NCI-H1694 (cell line): ENCODE data around the gene TSGA10.
"Not testable (repeated sequence)": the region's sequence is repeated elsewhere in the genome, so short reads cannot be mapped to it uniquely, and the experiment has no call there.

Source experiments
- DNase-seq: peaks from one replicate; lab custom pipeline; 2025; lab: John Stamatoyannopoulos, UW

Gene TSGA10

DNA sequence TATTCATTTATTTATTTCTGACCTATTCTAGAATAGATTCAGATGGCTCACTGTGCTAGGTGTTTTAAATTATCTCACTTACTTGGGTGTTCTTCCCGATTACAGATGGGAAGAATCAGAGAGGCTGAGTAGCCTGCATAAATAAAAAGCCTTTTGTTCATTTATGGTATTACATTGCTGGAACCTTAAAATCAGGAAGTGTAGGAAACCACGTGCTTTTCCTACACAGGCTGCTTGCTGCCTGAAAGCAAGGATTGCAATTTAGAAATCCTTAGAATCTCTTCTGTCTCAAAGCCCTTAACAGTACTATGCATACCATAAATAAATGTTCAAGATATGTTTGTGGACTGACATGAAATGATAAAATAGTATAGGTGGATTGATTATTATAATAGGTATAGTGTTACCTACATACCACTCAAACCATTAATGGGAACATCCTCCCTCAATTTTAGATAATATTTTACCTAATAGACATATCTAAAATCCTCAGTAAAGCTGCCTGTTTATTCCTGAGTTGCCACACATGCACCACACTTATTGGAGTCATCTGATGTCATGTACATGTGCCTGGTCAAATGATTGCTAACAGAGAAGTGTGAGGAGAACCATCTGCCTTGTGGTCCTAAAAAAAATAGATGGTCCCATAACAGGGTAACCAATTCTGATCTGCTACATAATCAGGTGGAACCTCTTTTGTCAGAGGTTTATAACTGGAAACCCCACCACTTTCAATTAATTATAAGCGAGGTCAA, 86.7 kb downstream of the TSGA10 start:
- no peak for DNase-seq

DNA sequence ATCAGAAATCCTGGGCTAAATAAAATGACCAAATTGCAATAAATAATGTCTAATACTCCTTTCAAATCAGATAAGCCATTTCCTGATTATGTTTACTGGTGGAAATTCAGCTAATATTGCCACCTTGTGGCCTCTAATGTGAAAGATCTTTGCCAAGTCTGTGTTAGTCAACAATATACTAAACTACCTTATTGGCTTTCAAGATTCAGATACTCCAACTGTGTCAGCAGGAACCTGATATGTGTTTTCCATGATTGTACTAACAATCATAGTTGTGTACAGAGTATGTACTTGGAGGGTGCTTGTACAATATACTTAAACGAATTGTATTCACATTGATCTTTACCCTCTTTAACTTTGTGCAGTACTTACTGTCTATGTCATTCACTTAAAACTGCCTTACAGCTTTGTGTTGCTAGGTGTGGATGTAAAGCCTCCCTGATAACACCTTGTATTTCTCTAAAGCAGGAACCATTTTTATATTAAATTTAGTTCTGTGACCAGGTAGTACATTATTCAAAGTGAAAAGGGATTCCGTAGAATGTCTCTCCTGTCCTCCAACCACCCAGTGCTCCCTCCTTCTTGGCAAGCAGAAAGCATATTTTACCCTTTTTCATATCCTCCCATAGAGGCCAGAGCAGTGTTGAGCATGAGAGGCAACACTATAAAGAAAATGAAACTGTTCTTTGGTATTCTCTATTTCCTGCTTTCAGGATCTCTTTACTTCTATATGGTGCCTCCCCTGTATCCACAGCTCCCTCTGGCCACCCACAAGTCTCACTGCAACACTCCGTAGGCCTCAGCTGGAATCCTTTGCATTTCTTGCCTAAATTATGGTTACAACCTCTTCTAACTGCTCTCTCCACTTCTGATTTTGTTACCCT, 88.4 kb downstream of the TSGA10 start:
- DNase-seq: peak; percentile 60

DNA sequence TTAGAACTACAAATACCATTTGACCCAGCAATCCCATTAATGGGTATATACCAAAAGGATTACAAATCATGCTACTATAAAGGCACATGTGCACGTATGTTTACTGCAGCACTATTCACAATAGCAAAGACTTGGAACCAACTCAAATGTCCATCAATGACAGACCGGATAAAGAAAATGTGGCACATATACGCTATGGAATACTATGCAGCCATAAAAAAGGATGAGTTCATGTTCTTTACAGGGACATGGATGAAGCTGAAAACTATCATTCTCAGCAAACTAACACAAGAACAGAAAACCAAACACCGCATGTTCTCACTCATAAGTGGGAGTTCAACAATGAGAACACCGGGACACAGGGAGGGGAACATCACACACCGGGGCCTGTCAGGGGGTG, 105.6 kb downstream of the TSGA10 start:
- not testable (repeated sequence) for DNase-seq

DNA sequence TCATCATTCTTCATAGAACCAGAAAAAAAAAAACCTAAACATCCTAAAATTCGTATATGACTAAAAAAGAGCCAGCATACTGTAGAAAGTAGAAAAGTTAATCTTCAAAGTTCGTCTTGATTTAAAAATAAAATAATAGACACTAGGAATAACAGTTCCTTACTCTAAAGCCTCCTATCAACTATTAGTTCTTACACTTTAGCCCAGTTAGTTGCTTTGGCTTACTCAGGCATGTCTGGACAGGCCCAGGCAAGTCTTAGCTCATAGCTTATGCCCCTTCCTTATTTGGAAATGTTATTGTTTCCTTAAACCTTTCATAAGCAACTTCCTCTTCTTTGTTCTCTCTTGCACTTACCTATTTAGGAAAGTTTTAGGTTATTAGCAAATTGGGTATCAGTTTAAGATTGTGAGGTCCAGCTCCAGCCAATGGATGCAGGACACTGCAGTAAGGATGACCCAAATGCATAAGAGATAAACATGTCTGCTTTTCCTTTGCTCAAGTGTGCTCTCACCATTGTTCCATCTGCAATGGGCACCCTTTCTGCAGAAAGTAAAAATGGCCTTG, 113.9 kb downstream of the TSGA10 start:
- DNase-seq: not testable (repeated sequence)

DNA sequence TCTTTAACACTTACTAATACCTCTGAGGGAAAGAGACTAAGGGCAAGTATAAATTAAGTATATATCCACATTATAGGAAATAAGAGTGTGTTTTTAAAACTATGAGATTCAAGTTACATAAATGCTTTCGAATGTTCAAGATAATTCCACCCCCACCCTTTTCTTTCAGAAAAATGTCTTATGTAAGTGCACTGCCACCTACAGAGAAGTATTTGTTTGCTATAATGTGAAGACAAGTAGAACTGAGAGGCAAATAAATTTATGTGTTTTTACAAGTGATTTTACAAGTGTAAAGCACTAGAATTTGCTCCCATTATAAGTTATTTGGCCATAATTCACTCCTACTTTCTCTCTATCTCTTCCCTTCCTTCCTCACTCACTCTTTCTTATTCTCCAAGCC, 118.8 kb downstream of the TSGA10 start:
- DNase-seq: no peak

- no peak for DNase-seq
These were observed 122.0 kb downstream of the TSGA10 start for GRCh38 chr2:99032786-99033185.

GRCh38 chr2:99032001-99032400, 122.7 kb downstream of the TSGA10 start:
- DNase-seq: no peak

DNA sequence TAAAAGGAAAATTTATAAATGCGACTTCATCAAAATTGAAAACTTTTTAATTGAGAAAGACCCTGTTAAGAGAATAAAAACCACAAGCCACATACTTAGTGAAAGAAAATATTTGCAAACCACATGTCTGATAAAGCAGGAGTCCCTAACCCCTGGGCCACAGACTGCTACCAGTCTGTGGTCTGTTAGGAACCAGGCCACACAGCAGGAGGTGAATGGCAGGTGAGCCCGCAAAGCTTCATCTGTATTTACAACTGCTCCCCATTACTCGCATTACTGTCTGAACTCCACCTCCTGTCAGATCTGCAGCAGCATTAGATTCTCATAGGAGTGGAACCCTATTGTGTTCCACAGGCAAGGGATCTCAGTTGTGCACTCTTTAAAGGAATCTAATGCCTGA, 123.3 kb downstream of the TSGA10 start:
- DNase-seq: no peak

GRCh38 chr2:99028558-99028957, 126.2 kb downstream of the TSGA10 start:
- no peak for DNase-seq

- DNase-seq: no peak
These were observed 126.9 kb downstream of the TSGA10 start for GRCh38 chr2:99027856-99028255.

DNA sequence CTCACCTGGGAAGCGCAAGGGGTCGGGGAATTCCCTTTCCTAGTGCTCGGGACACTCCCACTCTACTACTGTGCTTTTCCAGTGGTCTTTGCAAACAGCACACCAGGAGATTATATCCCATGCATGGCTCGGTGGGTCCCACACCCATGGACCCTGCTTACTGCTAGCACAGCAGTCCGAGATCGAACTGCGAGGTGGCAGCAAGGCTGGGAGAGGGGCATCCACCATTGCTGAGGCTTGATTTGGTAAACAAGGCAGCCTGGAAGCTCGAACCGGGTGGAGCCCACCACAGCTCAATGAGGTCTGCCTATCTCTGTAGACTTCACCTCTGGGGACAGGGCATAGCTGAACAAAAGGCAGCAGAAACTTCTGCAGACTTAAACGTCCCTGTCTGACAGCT, 154.0 kb downstream of the TSGA10 start:
- no peak for DNase-seq

GRCh38 chr2:98988695-98989094, 166.0 kb downstream of the TSGA10 start:
- DNase-seq: not testable (repeated sequence)

GRCh38 chr2:98985905-98986666, 168.7 kb downstream of the TSGA10 start:
- DNase-seq: no peak

- DNase-seq: no peak
These were observed 179.1 kb downstream of the TSGA10 start for GRCh38 chr2:98975611-98976010.

DNA sequence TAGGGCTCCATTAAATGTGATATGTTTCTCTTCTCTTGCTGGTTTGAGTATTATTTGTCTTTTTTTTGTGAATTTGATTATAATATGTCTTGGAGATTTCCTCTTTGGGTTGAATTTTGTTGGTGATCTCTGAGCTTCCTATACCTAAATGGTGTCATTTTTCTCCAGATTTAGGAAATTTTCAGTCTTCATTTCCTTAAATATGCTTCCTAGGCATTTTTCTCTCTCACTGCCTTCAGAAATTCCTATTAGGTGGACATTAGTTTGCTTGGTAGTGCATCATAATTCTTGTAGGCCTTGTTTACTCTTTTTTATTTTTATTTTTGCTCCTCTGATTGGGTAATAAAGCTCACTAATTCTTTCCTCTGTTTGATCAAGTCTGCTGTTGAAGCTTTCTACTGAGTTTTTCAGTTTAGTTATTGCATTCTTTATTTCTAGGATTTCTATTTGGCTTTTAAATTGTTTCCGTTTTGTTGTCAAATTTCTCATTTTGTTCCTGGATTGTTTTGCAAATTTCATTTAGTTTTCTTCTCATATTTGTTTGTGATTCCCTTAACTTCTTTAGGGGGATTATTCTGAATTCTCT, 182.1 kb downstream of the TSGA10 start:
- DNase-seq: no peak

DNA sequence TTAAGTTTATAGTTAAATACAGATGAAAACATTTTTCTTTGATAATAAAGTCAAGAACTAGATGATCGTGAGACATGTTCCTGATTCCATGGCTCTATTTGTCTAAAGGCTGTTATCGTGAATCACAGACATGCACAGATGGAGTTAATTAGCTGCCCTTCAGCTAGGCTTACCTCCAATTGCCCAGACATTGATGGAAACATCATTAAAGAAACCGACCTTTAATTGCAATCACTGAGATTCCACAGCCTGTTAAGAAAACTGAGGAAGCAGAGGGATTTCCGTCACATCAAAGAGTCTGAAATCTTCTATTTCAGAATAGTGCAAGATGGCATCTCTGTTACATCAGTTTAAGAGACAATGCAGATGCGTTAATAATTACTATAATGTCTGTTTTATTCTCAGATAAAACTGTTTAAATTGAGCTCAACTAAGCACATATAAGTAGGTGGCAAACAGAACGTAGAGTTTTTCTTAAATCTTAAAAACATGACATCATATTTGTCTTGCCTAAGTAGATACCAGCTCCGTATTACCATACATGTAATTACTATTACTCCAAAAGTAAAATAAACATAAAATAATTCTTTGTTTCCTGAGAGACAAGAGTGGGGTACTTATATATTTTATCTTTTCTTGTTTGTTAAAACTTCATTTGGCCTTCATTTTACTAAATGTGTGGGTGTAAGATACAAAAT, 194.8 kb downstream of the TSGA10 start:
- DNase-seq: peak; percentile 9

DNA sequence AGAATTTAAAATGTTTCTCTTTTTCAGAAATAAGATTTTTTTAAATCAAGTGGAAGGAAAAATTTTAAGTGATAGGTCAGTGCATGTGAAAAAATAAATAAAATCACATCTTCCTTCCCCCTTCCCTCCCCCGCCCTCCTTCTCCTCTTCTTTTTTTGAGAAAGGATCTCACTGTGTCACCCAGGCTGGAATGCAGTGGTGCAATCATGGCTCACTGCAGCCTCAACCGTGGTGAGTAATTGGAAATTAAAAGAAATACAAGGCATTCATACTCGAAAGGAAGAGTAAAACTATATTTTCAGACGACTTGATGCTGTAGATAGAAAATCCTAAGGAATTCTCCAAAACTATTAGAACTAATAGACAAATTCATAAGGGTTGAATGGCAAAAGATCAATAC, 201.8 kb downstream of the TSGA10 start:
- DNase-seq: no peak

GRCh38 chr2:98948956-98949739, 205.6 kb downstream of the TSGA10 start:
- no peak for DNase-seq

- no peak for DNase-seq
These were observed 207.2 kb downstream of the TSGA10 start for GRCh38 chr2:98947554-98947953.
